Keratinocyte (primary cell): ENCODE results near the gene VAX1. TPM values are rescaled to one million over a fixed set of nuclear protein-coding genes. Genes with fewer than 3 reads are reported as not detected.

Source experiments
- DNase-seq: peaks from one replicate; pipeline ENCODE4 v3.0.0-alpha.2; 2011; ENCODE audit warnings: low read depth, missing footprints, low spot score
- FAIRE-seq: peaks from 2 replicates; lab custom pipeline; 2011; peaks lifted over from hg19 to GRCh38; lab: Jason Lieb, UNC
- H2AFZ ChIP-seq: 2 replicates; pipeline ENCODE4 v1.6.0; 2012; ENCODE audit warnings: low read length, control low read depth, inconsistent platforms; ENCODE audit not compliant: control insufficient read depth
- H3K27ac ChIP-seq: 2 replicates; pipeline ENCODE4 v1.5.1; 2011; ENCODE audit warnings: low read length; ENCODE audit not compliant: control insufficient read depth, insufficient read depth
- H3K27me3 ChIP-seq: 3 replicates; pipeline ENCODE4 v1.6.0; 2011; ENCODE audit warnings: low read length; ENCODE audit not compliant: control insufficient read depth, insufficient read depth; ENCODE audit errors: extremely low read depth
- H3K36me3 ChIP-seq, 2 experiments: 2 replicates in 1 of 2; 3 replicates in 1 of 2; pipeline ENCODE4 v1.5.1; 2011; ENCODE audit warnings: low read length in 2 of 2, mild to moderate bottlenecking in 1 of 2; ENCODE audit not compliant: control insufficient read depth in 2 of 2, insufficient read depth in 2 of 2; ENCODE audit errors: extremely low read depth in 1 of 2
- H3K4me1 ChIP-seq: 3 replicates; pipeline ENCODE4 v1.5.1; 2011; ENCODE audit warnings: low read length; ENCODE audit not compliant: control insufficient read depth, insufficient read depth; ENCODE audit errors: extremely low read depth
- H3K4me2 ChIP-seq: 3 replicates; pipeline ENCODE4 v1.6.0; 2011; ENCODE audit warnings: low read depth, low read length; ENCODE audit not compliant: control insufficient read depth, insufficient read depth; ENCODE audit errors: extremely low read depth
- H3K4me3 ChIP-seq, 3 experiments: fragments of 200-600 bp in 1 of 3; sonication (generic) in 1 of 3; 2 replicates in 2 of 3; 3 replicates in 1 of 3; pipeline ENCODE4 v1.5.1; 2011 to 2016; ENCODE audit warnings: low read length in 3 of 3, mild to moderate bottlenecking in 3 of 3, control low read depth in 2 of 3, inconsistent platforms in 1 of 3, low read depth in 1 of 3, mixed read lengths in 1 of 3, mixed run types in 1 of 3, moderate library complexity in 1 of 3; ENCODE audit not compliant: control insufficient read depth in 2 of 3, insufficient read depth in 2 of 3; ENCODE audit errors: extremely low read depth in 1 of 3
- H3K79me2 ChIP-seq: 2 replicates; pipeline ENCODE4 v1.6.0; 2012; ENCODE audit warnings: low read length; ENCODE audit not compliant: control insufficient read depth, insufficient read depth
- H3K9ac ChIP-seq: 3 replicates; pipeline ENCODE4 v1.6.0; 2011; ENCODE audit warnings: low read length; ENCODE audit not compliant: control insufficient read depth, insufficient read depth; ENCODE audit errors: extremely low read depth
- H3K9me1 ChIP-seq: 3 replicates; pipeline ENCODE4 v1.6.0; 2011; ENCODE audit warnings: low read length; ENCODE audit not compliant: control insufficient read depth, insufficient read depth; ENCODE audit errors: extremely low read depth
- H3K9me3 ChIP-seq: 2 replicates; pipeline ENCODE4 v1.5.1; 2012; ENCODE audit warnings: low read depth, low read length; ENCODE audit not compliant: control insufficient read depth
- H4K20me1 ChIP-seq: 3 replicates; pipeline ENCODE4 v1.6.0; 2011; ENCODE audit warnings: low read length; ENCODE audit not compliant: control insufficient read depth, insufficient read depth; ENCODE audit errors: extremely low read depth
- EZH2 ChIP-seq: IDR thresholded peaks from one replicate; pipeline ENCODE4 v1.6.1; 2012; ENCODE audit warnings: inconsistent platforms, mild to moderate bottlenecking, low read length, moderate library complexity
- dilution Hi-C: fragments of 300-500 bp; cut with MboI; formaldehyde crosslinking; loops from one replicate; pipeline ENCODE4 v1.7.0; 2020; ENCODE audit warnings: low sequenced_read_pairs; ENCODE audit not compliant: extremely low pct_ligation_motif_present
- polyA plus RNA-seq, 5 experiments: library from polyadenylated mRNA; depleted of rRNA in 3 of 5; stranded (reverse) in 3 of 5; stranded (forward) in 1 of 5; unstranded in 1 of 5; fragments of >200 nt; gene quantifications; 1 replicate in 1 of 5; 2 replicates in 3 of 5; 3 replicates in 1 of 5; pipeline versions ENCODE4 v1.2.1 to v1.2.3, GENCODE V29; 2011 to 2012; ENCODE audit warnings: missing spikeins in 2 of 5, low read depth in 1 of 5, low replicate concordance in 1 of 5
- TF ChIP-seq, protein P1 (sequence below), 3 experiments: IDR thresholded peaks in 1 of 3; conservative IDR thresholded peaks in 1 of 3; optimal IDR thresholded peaks in 1 of 3; 2 replicates in 2 of 3; 3 replicates in 1 of 3; pipeline versions ENCODE3 to v1.5.1; 2011; ENCODE audit warnings: low read length in 3 of 3, mild to moderate bottlenecking in 3 of 3, moderate library complexity in 2 of 3, control low read depth in 1 of 3, inconsistent platforms in 1 of 3; ENCODE audit not compliant: insufficient read depth in 2 of 3; ENCODE audit errors: extremely low read depth in 1 of 3

The VAX1 gene
- polyA plus RNA-seq, 1 donor (not counting 4 experiments of a cell fraction or from before 2014, with no cell fraction given) = not detected

DNA sequence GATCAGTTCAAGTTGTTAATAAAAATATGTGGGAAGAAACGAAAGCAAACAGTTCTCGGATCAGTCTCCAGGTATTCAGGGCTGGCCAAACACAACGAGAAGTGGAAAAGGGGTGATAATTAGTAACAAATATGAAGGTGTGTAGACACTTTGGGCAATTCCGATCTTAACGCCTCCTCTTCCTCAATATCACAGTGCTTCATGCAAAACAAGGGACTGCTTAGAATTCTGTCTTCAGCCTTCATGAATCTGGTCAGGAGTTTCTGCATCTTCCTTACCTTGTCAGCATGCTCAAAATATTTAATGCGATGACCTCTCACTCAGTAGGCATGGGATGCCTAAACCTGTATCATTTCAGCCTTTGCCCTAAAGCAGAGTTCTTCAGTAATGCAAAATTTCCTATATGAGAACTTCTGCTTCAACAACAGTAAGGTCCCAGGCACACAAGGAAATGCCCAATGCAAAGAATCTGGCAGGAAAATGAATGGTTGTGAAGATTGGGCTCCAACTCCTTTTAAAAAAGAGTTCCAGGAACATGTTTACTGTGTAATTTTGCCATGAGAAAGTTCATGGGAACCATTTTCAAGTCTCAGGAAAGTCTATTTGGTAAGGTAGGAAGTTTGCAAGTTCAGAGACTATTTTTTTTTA, 23.4 kb upstream of the VAX1 start:
- H3K4me1 ChIP-seq = peaks cover 2% of the 10 kb centered on the region
- no peak for FAIRE-seq
- no peaks in the 10 kb centered on the region for H3K9me1 ChIP-seq
- dilution Hi-C loops = no loop called here
- no peak overlapping the region for H3K9ac ChIP-seq
- H3K27ac ChIP-seq = no peak overlapping the region
- peaks cover 8% of the 10 kb centered on the region for H4K20me1 ChIP-seq
- H3K4me2 ChIP-seq = no peak overlapping the region
- no peaks in the 10 kb centered on the region for H3K36me3 ChIP-seq
- no peak overlapping the region for H2AFZ ChIP-seq
- peaks cover 85% of the 10 kb centered on the region for H3K27me3 ChIP-seq
- no peaks in the 10 kb centered on the region for H3K9me3 ChIP-seq
- peak; percentile 7 for TF ChIP-seq EZH2
- TF ChIP-seq, protein P1, sequence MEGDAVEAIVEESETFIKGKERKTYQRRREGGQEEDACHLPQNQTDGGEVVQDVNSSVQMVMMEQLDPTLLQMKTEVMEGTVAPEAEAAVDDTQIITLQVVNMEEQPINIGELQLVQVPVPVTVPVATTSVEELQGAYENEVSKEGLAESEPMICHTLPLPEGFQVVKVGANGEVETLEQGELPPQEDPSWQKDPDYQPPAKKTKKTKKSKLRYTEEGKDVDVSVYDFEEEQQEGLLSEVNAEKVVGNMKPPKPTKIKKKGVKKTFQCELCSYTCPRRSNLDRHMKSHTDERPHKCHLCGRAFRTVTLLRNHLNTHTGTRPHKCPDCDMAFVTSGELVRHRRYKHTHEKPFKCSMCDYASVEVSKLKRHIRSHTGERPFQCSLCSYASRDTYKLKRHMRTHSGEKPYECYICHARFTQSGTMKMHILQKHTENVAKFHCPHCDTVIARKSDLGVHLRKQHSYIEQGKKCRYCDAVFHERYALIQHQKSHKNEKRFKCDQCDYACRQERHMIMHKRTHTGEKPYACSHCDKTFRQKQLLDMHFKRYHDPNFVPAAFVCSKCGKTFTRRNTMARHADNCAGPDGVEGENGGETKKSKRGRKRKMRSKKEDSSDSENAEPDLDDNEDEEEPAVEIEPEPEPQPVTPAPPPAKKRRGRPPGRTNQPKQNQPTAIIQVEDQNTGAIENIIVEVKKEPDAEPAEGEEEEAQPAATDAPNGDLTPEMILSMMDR (optimal IDR thresholded peaks at IDR 0.05 in 1 of 3, IDR thresholded peaks at IDR 0.05 in 1 of 3, conservative IDR thresholded peaks at IDR 0.05 in 1 of 3; ENCODE audit: extremely low read depth in 1 of 3, insufficient read depth in 2 of 3, low read length in 3 of 3) = no peak
- no peak for DNase-seq
- H3K79me2 ChIP-seq = no peaks in the 10 kb centered on the region
- no peak overlapping the region for H3K4me3 ChIP-seq

DNA sequence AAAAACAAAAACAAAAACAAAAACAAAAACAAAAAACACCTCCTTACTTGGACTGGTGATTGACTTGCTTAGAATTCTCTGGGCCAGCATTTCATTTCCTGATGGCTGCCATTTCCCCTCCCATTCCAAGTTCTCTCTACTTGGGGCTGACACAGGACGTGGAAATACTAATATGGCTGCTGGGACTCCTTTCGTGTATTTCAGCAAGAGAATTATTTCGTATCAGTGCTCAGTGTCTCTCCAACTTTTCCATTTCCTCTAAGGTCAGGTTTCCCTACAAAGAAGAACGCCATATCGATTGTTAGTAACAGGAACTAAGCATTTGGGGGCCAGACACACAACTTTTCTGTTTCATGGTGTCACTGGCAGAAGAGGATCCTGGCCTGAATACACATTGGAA, 22.5 kb upstream of the VAX1 start:
- H3K4me2 ChIP-seq = no peak overlapping the region
- no peak overlapping the region for H3K27ac ChIP-seq
- H3K36me3 ChIP-seq = no peaks in the 10 kb centered on the region
- H3K9me1 ChIP-seq = no peaks in the 10 kb centered on the region
- peaks cover 78% of the 10 kb centered on the region for H3K27me3 ChIP-seq
- no peak overlapping the region for H3K4me3 ChIP-seq
- H3K9ac ChIP-seq = no peak overlapping the region
- H2AFZ ChIP-seq = no peak overlapping the region
- no peak for DNase-seq
- H3K4me1 ChIP-seq = no peaks in the 10 kb centered on the region
- TF ChIP-seq, protein P1 (optimal IDR thresholded peaks at IDR 0.05 in 1 of 3, IDR thresholded peaks at IDR 0.05 in 1 of 3, conservative IDR thresholded peaks at IDR 0.05 in 1 of 3; ENCODE audit: extremely low read depth in 1 of 3, insufficient read depth in 2 of 3, low read length in 3 of 3) = no peak
- TF ChIP-seq EZH2 = no peak
- H4K20me1 ChIP-seq = peaks cover 4% of the 10 kb centered on the region
- dilution Hi-C loops = no loop called here
- H3K9me3 ChIP-seq = no peaks in the 10 kb centered on the region
- no peaks in the 10 kb centered on the region for H3K79me2 ChIP-seq
- no peak for FAIRE-seq
